Esophagus (tissue), 2 donors: ENCODE data around the gene TMEM9B. TPM values are rescaled to one million over a fixed set of nuclear protein-coding genes. Genes with fewer than 3 reads are reported as not detected.
"Not testable (repeated sequence)": the region's sequence is repeated elsewhere in the genome, so short reads cannot be mapped to it uniquely, and the experiment has no call there.

Experiments used
- H3K27ac ChIP-seq, 2 donors: one replicate each; pipeline ENCODE4 v1.5.1; 2013; ENCODE audit warnings: low read depth in 2 of 2, mild to moderate bottlenecking in 2 of 2, inconsistent platforms in 1 of 2, low read length in 1 of 2, moderate library complexity in 1 of 2
- H3K27me3 ChIP-seq, 2 donors: one replicate each; pipeline ENCODE4 v1.6.1; 2013; ENCODE audit warnings: low read length in 2 of 2, control low read depth in 1 of 2, mild to moderate bottlenecking in 1 of 2; ENCODE audit not compliant: insufficient read depth in 2 of 2, control insufficient read depth in 1 of 2
- H3K36me3 ChIP-seq, 2 donors: one replicate each; pipeline ENCODE4 v1.6.1; 2013; ENCODE audit warnings: low read length in 1 of 2; ENCODE audit not compliant: control insufficient read depth in 2 of 2, insufficient read depth in 2 of 2
- H3K4me1 ChIP-seq, 2 donors: one replicate each; pipeline ENCODE4 v1.6.1; 2013; ENCODE audit warnings: low read length in 1 of 2; ENCODE audit not compliant: control insufficient read depth in 2 of 2, insufficient read depth in 2 of 2
- H3K4me3 ChIP-seq, 2 donors: one replicate each; pipeline ENCODE4 v1.5.1; 2013; ENCODE audit warnings: low read length in 2 of 2, mild to moderate bottlenecking in 2 of 2, low read depth in 1 of 2, moderate library complexity in 1 of 2
- H3K9me3 ChIP-seq, 2 donors: one replicate each; pipeline ENCODE4 v1.6.1; 2013; ENCODE audit warnings: mild to moderate bottlenecking in 2 of 2, low read depth in 1 of 2, low read length in 1 of 2, moderate library complexity in 1 of 2; ENCODE audit not compliant: control insufficient read depth in 2 of 2, insufficient read depth in 1 of 2
- WGBS, 2 donors: extraction: QIAGEN DNeasy Blood & Tissue Kit; methylation state at CpG; one replicate each; pipeline ENCODE4 v1.1.7; 2013; 5-methylcytosine and 5-hydroxymethylcytosine counted together
- polyA plus RNA-seq, 2 donors: library from polyadenylated mRNA; stranded (reverse); fragments of 200-250 nt; gene quantifications; one replicate each; pipeline ENCODE4 v1.2.3, GENCODE V29; 2013
- donor health status: healthy with polysubstance abuse.
- donor health status: Bipolar disorder and iron deficiency.

The TMEM9B gene
- polyA plus RNA-seq, 2 donors, result 29.6 to 52.1 TPM

- Histone ChIP-seq H3K9me3 (peaks cover 0 to 3% of the 10 kb centered on the region in 2 donors), H3K36me3 (no peaks in the 10 kb centered on the region), H3K27ac (no peak overlapping the region), H3K4me1 (peaks cover 5 to 11% of the 10 kb centered on the region in 2 donors), H3K4me3 (peak overlapping the region; percentile 42 to 43), H3K27me3 (no peaks in the 10 kb centered on the region)
- WGBS, 2 donors, result 11 to 12% methylated on average over 8 of the region's 8 CpGs
These were observed 38.8 kb upstream of the TMEM9B start for GRCh38 chr11:9002920-9003572.

DNA sequence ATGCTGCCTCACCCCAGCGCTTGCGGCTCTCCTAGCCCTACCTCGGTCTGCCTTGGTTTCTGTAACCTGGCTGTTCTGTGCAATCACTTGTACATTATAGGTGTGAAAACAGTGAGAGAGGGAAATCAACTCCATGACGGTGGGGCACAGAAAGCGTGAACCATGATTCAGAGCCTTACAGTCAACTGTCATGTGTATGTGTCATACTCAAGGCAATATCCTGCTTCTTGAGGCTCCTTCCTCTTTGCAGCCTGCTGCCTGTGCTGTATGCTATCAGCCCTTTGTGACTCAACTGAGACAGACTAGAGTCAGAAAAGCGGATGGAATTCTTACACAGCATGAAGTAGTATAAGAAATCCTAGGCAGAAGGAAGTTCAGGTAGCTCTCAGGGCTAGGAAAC lies 37.5 kb upstream of the TMEM9B start:
- no peak overlapping the region for H3K4me3 ChIP-seq
- no peak overlapping the region for H3K27ac ChIP-seq
- peaks cover 0 to 3% of the 10 kb centered on the region in 2 donors for H3K9me3 ChIP-seq
- 71 to 75% methylated on average over 6 of the region's 6 CpGs for WGBS, 2 donors
- H3K27me3 ChIP-seq, result no peaks in the 10 kb centered on the region
- peaks cover 5 to 11% of the 10 kb centered on the region in 2 donors for H3K4me1 ChIP-seq
- H3K36me3 ChIP-seq, result no peaks in the 10 kb centered on the region

GRCh38 chr11:8998017-8998416 lies 33.8 kb upstream of the TMEM9B start:
- Histone ChIP-seq H3K9me3 (no peaks in the 10 kb centered on the region), H3K4me3 (no peak overlapping the region), H3K36me3 (no peaks in the 10 kb centered on the region), H3K4me1 (no peaks in the 10 kb centered on the region), H3K27me3 (no peaks in the 10 kb centered on the region), H3K27ac (no peak overlapping the region)
- WGBS, 2 donors, result 87 to 90% methylated on average over 2 of the region's 2 CpGs

DNA sequence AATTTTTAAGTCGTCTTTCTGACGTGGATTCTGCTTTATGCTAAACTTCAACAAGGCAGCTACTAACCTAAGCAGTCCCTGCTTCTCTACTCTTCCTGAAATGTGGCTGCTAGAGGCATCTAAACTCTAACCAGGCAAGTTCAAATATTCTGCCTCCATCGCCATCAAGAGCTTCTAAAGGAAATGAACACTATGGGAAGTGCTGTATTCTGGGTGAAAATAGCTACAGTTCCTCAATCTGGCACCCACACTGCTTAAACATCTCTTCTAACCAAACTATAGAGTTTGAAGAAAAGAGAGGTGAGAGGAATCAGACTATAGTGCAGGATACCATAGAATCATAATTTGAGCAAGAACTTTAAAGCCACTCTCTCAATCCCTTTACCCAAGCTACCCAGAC lies 33.2 kb upstream of the TMEM9B start:
- no peaks in the 10 kb centered on the region for H3K36me3 ChIP-seq
- 87 to 90% methylated on average over 3 of the region's 3 CpGs for WGBS, 2 donors
- no peaks in the 10 kb centered on the region for H3K27me3 ChIP-seq
- no peak overlapping the region for H3K4me3 ChIP-seq
- H3K9me3 ChIP-seq, result no peaks in the 10 kb centered on the region
- H3K4me1 ChIP-seq, result no peaks in the 10 kb centered on the region
- H3K27ac ChIP-seq, result no peak overlapping the region

GRCh38 chr11:8989453-8989852 lies 25.2 kb upstream of the TMEM9B start:
- Histone ChIP-seq H3K27me3 (no peaks in the 10 kb centered on the region), H3K36me3 (no peaks in the 10 kb centered on the region), H3K4me1 (no peaks in the 10 kb centered on the region), H3K9me3 (no peaks in the 10 kb centered on the region), H3K4me3 (no peak overlapping the region), H3K27ac (no peak overlapping the region)
- WGBS, 2 donors, result 81 to 82% methylated on average over 1 of the region's 1 CpG

- no peak overlapping the region for H3K4me3 ChIP-seq
- 61 to 76% methylated on average over 3 of the region's 3 CpGs for WGBS, 2 donors
- no peaks in the 10 kb centered on the region for H3K4me1 ChIP-seq
- no peaks in the 10 kb centered on the region for H3K27me3 ChIP-seq
- H3K36me3 ChIP-seq, result no peaks in the 10 kb centered on the region
- H3K9me3 ChIP-seq, result no peaks in the 10 kb centered on the region
- no peak overlapping the region for H3K27ac ChIP-seq
These were observed 24.3 kb upstream of the TMEM9B start for GRCh38 chr11:8988329-8989234.

- no peaks in the 10 kb centered on the region for H3K36me3 ChIP-seq
- no peaks in the 10 kb centered on the region for H3K27me3 ChIP-seq
- no peak overlapping the region for H3K27ac ChIP-seq
- 89 to 95% methylated on average over 2 of the region's 2 CpGs for WGBS, 2 donors
- no peak overlapping the region for H3K4me3 ChIP-seq
- H3K9me3 ChIP-seq, result no peaks in the 10 kb centered on the region
- no peaks in the 10 kb centered on the region for H3K4me1 ChIP-seq
These were observed 23.2 kb upstream of the TMEM9B start for GRCh38 chr11:8987446-8987845.

DNA sequence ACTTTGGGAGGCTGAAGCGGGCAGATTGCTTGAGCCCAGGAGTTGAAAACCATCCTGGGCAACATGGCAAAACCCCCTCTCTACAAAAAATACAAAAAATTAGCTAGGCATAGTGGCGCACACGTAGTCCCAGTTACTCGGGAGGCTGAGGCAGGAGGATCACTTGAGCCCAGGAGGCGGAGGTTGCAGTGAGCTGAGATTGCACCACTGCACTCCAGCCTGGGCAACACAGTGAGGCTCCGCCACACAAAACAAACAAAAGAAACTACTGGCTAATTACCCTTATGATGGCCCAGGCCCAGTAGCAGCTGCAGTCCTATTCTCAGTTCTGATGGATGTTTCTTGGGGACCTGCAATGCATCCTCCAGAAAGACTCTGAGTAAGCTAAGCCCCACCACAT lies 22.5 kb upstream of the TMEM9B start:
- WGBS, 2 donors, result 96 to 97% methylated on average over 6 of the region's 6 CpGs
- not testable (repeated sequence) for H3K4me3 ChIP-seq, H3K36me3 ChIP-seq, H3K27me3 ChIP-seq, H3K27ac ChIP-seq, H3K4me1 ChIP-seq, H3K9me3 ChIP-seq

DNA sequence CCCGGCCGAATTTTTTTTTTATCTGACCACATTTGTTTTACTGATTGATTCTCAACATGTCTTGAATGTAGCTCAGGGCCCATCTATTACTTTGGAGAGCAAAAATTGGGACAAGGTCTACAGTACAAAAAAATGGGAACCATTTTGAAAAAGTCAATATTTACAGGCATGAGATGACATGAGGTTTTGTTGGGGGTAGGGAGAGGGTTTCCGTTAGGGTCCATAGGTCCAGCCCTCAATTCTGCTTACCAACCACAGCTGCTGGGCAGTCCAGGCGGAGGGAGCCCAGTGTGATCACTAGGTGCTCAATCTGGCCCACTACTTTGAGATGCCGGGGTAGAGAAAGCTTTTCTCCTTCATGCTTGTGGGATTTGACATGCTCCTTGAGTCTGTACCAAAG lies 21.2 kb upstream of the TMEM9B start:
- Histone ChIP-seq H3K9me3 (no peaks in the 10 kb centered on the region), H3K4me1 (no peaks in the 10 kb centered on the region), H3K27ac (no peak overlapping the region), H3K27me3 (no peaks in the 10 kb centered on the region), H3K4me3 (no peak overlapping the region), H3K36me3 (no peaks in the 10 kb centered on the region)
- 92 to 94% methylated on average over 5 of the region's 5 CpGs for WGBS, 2 donors
